CD4-positive, alpha-beta T cell treated with Interleukin-2 at 100 ng/mL for 4 hours (primary cell): Measurements from ENCODE around the gene CTSG.
"Not testable (repeated sequence)": the region's sequence is repeated elsewhere in the genome, so short reads cannot be mapped to it uniquely, and the experiment has no call there.

Experiments
- DNase-seq: peaks from one replicate; pipeline ENCODE4 v3.0.0-alpha.2; 2020; ENCODE audit warnings: low spot score

Gene CTSG

GRCh38 chr14:24576182-24576581 lies at the start of gene CTSG:
TSS of gene CTSG (minus strand) at chr14:24576250. CDS start at chr14:24576223, 27 bp downstream.
- no peak for DNase-seq

GRCh38 chr14:24613747-24614146 lies 37.7 kb upstream of the CTSG start:
- DNase-seq: no peak

GRCh38 chr14:24613241-24613640 lies 37.2 kb upstream of the CTSG start:
- no peak for DNase-seq

GRCh38 chr14:24612196-24612595 lies 36.1 kb upstream of the CTSG start:
- peak; percentile 54 for DNase-seq

GRCh38 chr14:24609655-24610344 lies 33.8 kb upstream of the CTSG start, which contains the start of gene GZMH:
TSS of gene GZMH (minus strand) at chr14:24609685. CDS start at chr14:24609613, 72 bp downstream.
- peak; percentile 65 for DNase-seq

GRCh38 chr14:24607635-24608514 lies 31.8 kb upstream of the CTSG start:
- no peak for DNase-seq

GRCh38 chr14:24607081-24607480 lies 31.0 kb upstream of the CTSG start:
- DNase-seq: peak; percentile 32

GRCh38 chr14:24606297-24606696 lies 30.2 kb upstream of the CTSG start:
- DNase-seq: no peak

GRCh38 chr14:24605435-24606190 lies 29.6 kb upstream of the CTSG start:
- peak; percentile 78 for DNase-seq

- no peak for DNase-seq
Measured at GRCh38 chr14:24597403-24597802, 21.4 kb upstream of the CTSG start.

- DNase-seq: no peak
Measured at GRCh38 chr14:24595073-24595808, 19.2 kb upstream of the CTSG start.

- not testable (repeated sequence) for DNase-seq
Measured at GRCh38 chr14:24591004-24591403, 15.0 kb upstream of the CTSG start.

- DNase-seq: not testable (repeated sequence)
Measured at GRCh38 chr14:24584402-24584801, 8.4 kb upstream of the CTSG start.

GRCh38 chr14:24578558-24578957 lies 2.5 kb upstream of the CTSG start:
- no peak for DNase-seq

GRCh38 chr14:24576771-24577170 lies 721 bp upstream of the CTSG start:
- no peak for DNase-seq

- DNase-seq: no peak
Measured at GRCh38 chr14:24574206-24574774, 1.8 kb downstream of the CTSG start.

GRCh38 chr14:24566318-24566717 lies 9.7 kb downstream of the CTSG start:
- no peak for DNase-seq

GRCh38 chr14:24565766-24566165 lies 10.3 kb downstream of the CTSG start:
- DNase-seq: no peak

GRCh38 chr14:24563505-24563904 lies 12.5 kb downstream of the CTSG start:
- DNase-seq: no peak

GRCh38 chr14:24556756-24557155 lies 19.3 kb downstream of the CTSG start:
- no peak for DNase-seq

GRCh38 chr14:24549064-24549463 lies 27.0 kb downstream of the CTSG start:
- DNase-seq: not testable (repeated sequence)
